HK-2 (cell line): Measurements from ENCODE around the gene GMPR.
A peak's percentile ranks its signal among the peaks of the same experiment; 100 is the strongest.
"Not testable (repeated sequence)": the region's sequence is repeated elsewhere in the genome, so short reads cannot be mapped to it uniquely, and the experiment has no call there.

Source experiments
- DNase-seq: peaks from one replicate; pipeline ENCODE4 v3.0.0-alpha.2; 2018; ENCODE audit not compliant: unreplicated experiment

The GMPR gene

GRCh38 chr6:16225062-16225731 lies 13.2 kb upstream of the GMPR start:
- DNase-seq, result not testable (repeated sequence)

GRCh38 chr6:16226117-16227047 lies 12.0 kb upstream of the GMPR start:
- DNase-seq, result not testable (repeated sequence)

GRCh38 chr6:16227048-16227562 lies 11.3 kb upstream of the GMPR start:
- DNase-seq, result no peak

- DNase-seq, result no peak
These were observed 10.8 kb upstream of the GMPR start for GRCh38 chr6:16227605-16228004.

GRCh38 chr6:16228043-16228442 lies 10.3 kb upstream of the GMPR start:
- DNase-seq, result no peak

- no peak for DNase-seq
These were observed 9.4 kb upstream of the GMPR start for GRCh38 chr6:16228709-16229665.

GRCh38 chr6:16229700-16230099 lies 8.7 kb upstream of the GMPR start:
- DNase-seq, result no peak

- DNase-seq, result no peak
These were observed 7.4 kb upstream of the GMPR start for GRCh38 chr6:16230953-16231352.

GRCh38 chr6:16232086-16232485 lies 6.3 kb upstream of the GMPR start:
- no peak for DNase-seq

- no peak for DNase-seq
These were observed 2.3 kb upstream of the GMPR start for GRCh38 chr6:16236009-16236501.

GRCh38 chr6:16236631-16237199 lies 1.7 kb upstream of the GMPR start:
- DNase-seq, result no peak

GRCh38 chr6:16237242-16237641 lies 1.1 kb upstream of the GMPR start:
- no peak for DNase-seq

- peak; percentile 69 for DNase-seq
These were observed 793 bp downstream of the GMPR start for GRCh38 chr6:16238963-16239797.

- no peak for DNase-seq
These were observed 1.4 kb downstream of the GMPR start for GRCh38 chr6:16239798-16240123.

GRCh38 chr6:16240589-16241320 lies 2.4 kb downstream of the GMPR start:
- no peak for DNase-seq

GRCh38 chr6:16241321-16241689 lies 2.9 kb downstream of the GMPR start:
- DNase-seq, result no peak

- DNase-seq, result no peak
These were observed 4.7 kb downstream of the GMPR start for GRCh38 chr6:16243055-16243454.

GRCh38 chr6:16243664-16244063 lies 5.3 kb downstream of the GMPR start:
- DNase-seq, result no peak

GRCh38 chr6:16244446-16244845 lies 6.1 kb downstream of the GMPR start:
- DNase-seq, result no peak
